GM21526 (cell line): Measurements from ENCODE around the gene SELENOV.

ENCODE experiments used
- ATAC-seq: cut with Tn5 transposase; IDR thresholded peaks from one replicate; pipeline ENCODE4 v1.9.1; 2021; ENCODE audit warnings: moderate library complexity; ENCODE audit not compliant: unreplicated experiment, low FRiP score

Gene SELENOV

GRCh38 chr19:39518975-39519374 is 4.0 kb downstream of the SELENOV start:
- no peak for ATAC-seq

DNA sequence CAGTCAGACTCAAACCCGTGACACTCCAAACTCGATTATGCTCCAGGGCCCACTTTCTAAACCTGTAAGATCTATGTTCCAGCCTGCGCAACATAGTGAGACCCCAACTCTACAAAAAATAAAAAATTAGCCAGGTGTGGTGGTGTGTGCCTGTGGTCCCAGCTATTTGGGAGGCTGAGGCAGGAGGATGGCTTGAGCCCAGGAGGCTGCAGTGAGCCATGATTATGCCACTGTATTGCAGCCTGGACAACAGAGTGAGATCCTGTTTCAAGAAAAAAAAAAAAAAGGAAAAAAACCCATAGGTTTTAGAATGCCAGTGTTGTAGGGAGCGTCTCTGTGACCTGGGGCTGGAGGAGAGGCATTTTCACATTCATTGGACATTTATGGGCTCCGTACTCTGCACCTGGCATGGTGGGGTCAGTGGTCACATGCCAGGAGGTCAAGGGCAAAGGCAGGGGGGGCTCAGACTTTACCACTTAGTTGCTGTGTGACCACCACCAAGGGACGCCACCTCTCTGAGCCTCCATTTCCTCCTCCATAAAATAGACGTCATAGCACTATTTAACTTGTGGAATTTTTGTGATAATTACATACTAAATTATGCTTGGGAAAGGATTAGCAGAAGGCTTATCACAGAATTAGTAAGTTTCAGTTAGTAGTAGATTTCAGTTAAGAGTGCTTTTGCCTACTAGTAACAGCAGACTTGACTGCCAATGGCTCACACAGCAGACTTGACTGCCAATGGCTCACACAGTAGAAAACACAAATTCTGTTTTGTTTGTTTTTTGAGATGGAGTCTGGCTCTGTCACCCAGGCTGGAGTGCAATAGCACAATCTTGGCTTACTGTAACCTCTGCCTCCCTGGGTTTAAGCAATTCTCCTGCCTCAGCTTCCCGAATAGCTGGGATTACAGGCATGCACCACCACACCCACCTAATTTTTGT is 5.9 kb downstream of the SELENOV start:
- no peak for ATAC-seq

GRCh38 chr19:39524495-39524894 is 9.6 kb downstream of the SELENOV start:
- no peak for ATAC-seq

DNA sequence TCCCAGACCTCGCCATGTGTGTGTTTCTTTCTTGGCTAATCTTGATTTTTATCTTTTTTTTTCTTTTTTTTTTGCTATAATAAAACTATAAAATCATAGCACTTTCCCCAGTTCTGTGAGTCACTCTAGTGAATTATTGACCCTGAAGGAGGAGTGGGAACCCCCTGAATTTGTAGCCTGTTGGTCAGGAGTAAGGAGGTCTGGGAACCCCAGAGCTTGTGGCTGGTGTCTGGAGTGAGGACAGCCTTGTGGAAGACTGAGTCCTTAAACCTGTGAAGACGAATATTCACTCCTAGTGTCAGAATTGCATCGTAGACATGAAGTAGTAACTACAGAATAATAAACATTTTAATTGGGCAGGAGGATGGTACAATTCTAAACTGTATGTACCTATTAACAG is 10.3 kb downstream of the SELENOV start:
- ATAC-seq: no peak

GRCh38 chr19:39531834-39532232 is 16.9 kb downstream of the SELENOV start:
- no peak for ATAC-seq

DNA sequence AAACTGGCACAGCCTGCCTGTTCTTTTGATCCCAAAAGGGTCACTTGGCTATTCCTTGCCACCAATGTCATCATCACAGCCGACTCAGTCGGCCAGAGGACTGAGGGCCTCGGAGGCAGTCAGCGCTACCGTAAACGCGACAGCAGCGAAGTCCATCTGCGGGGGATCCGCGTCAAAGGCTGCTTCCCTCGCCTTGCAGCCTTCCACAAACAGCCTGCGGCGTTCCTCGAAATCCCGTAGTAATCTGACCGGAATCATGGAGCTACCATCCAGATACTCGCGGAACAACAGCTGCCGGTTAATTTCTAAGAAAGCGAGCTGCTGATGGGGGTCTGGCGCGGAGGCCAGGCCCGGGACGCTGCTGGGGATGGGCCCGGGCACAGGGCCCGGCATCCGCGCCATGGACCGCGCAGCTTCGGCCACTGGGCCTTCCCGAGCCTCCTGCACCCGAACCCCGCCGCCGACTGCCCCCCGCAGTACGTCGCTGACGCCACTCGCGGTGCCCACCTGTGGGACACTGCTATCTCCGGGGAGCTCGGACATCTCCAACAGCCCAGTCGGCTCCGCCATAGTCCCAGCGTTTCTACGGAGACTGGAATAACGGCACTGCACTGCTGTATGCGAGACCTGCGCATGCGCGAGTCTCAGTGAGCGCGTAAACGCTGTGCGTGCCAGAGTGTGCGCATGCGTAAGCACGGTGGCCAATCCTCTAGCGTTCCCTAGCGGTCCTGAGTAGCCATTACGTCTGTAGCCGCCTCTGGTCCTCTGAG is 17.5 kb downstream of the SELENOV start, which contains the start of gene EID2B:
EID2B (minus strand) TSS at position 620 of the 770 bp plus-strand sequence; CDS start at position 570, 50 bp downstream.
- ATAC-seq: peak; percentile 83

- ATAC-seq: no peak
Observed at GRCh38 chr19:39533003-39533512, 18.1 kb downstream of the SELENOV start.

GRCh38 chr19:39533791-39534190 is 18.9 kb downstream of the SELENOV start:
- ATAC-seq: no peak

DNA sequence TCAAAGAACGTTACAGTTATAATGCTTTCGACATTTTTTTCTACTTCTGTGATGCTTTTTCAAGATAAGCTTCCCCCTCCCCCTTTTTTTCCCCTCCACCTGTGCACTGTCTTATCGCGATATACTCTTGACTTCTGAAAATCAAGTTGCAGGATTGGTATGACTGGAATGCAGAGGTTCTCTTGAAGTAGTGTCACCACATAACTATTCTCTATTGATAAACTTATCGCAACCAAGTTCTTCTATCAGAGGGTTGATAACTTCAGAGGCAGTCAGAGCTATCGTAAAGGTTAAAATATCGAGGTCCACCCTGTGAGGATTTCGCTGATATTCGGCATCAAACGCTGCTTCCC is 24.2 kb downstream of the SELENOV start:
- ATAC-seq: peak; percentile 5

GRCh38 chr19:39539518-39540332 is 24.8 kb downstream of the SELENOV start, which contains the start of gene EID2:
TSS of gene EID2 (minus strand) at chr19:39540161. CDS start at chr19:39540079, 82 bp downstream.
- ATAC-seq: peak; percentile 69

DNA sequence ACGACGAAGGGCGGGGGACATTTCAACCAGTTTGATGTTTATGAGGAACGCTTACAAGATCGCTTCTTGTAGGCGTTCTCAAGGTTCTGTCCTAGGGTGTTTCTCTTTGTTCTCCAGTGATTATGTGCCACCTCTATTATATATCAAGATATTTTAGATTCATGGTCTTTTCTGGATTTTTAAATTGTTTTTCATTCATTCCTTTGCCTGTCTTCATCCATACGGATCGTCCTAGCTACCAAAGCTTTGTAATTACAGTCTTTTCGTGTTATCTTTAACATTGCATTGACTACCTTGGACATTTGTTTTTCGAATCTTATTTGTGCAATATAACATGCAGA is 25.4 kb downstream of the SELENOV start:
- ATAC-seq: no peak

GRCh38 chr19:39542206-39542605 is 27.3 kb downstream of the SELENOV start:
- ATAC-seq: no peak

DNA sequence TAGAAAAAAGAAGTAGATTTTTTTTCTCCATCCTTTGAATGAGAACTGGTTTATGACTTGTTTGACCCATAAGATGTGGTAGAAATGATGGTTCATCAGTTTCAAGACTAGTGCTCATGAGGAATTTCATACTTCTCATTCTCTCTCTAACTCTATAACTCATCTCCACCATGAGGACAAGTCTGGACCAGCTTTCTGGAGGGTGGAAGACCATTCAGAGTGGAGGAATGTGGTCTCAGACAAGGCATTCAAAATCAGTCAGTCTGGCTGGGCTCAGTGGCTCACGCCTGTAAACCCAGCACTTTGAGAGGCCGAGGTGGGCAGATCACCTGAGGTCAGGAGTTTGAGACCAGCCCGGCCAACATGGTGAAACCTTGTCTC is 28.5 kb downstream of the SELENOV start:
- no peak for ATAC-seq

DNA sequence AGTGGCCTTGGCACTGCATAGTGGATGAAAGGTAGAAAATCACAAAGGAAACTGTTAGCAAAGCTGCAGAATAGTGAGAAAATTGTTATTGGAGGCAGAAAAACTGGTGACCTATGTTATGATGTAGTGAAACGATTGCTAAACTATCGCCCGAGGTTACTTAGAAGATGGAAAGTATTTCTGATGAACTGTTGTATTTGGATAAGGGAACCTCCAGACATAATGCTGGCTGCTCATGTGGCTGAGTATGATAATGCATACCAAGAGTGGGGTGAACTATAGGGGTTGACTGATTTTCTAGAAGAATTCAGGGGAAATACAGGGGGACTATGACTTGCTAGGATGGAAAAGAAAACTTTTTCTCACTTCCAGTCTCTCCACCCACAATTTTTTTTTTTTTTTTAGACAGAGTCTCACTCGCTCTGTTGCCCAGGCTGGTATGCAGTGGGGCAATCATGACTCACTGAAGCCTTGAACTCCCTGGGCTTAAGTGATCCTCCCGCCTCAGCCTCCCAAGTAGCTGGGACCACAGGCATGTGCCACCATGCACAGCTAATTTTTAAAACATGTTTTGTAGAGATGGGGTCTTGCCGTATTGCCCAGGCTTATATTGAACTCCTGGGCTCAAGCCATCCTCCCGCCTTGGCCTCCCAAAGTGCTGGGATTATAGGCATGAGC is 29.4 kb downstream of the SELENOV start:
- no peak for ATAC-seq

DNA sequence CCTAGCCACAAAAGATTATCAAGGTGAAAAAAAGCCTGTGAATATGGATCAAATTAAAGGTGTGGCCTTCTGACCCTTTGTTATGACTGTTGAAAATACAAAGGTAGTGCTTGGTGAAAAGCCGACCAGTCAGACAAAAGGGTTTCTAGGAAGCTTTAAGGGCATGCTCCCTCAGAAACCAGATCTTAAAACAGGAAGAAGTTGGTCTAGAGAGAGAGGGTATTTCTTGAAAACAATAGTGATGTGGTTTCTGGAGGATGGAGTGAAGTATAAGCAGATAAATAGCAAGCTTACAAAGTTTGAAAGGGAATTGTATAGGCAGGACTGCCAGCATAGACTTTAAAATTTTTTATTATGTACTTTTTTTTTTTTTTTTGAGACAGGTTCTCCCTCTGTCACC is 30.0 kb downstream of the SELENOV start:
- no peak for ATAC-seq

DNA sequence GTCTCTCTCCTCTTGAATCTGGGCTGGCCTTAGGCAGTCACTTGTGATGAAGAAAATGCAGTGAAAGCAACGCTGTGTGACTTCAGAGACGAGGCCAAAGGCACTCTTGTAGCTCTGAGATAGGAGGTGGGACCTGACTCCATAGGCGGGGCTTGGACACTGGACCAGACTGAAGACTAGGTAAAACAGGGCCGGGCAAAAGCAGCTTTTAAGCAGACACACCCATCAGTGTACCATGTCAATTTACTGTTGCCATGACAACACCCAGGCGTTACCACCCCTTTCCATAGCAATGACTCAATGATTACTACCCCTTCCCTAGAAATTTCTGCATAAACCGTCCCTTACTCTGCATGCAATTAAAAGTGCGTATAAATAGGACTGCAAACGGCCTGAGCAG is 31.7 kb downstream of the SELENOV start:
- no peak for ATAC-seq

GRCh38 chr19:39550197-39550596 is 35.3 kb downstream of the SELENOV start:
- no peak for ATAC-seq

DNA sequence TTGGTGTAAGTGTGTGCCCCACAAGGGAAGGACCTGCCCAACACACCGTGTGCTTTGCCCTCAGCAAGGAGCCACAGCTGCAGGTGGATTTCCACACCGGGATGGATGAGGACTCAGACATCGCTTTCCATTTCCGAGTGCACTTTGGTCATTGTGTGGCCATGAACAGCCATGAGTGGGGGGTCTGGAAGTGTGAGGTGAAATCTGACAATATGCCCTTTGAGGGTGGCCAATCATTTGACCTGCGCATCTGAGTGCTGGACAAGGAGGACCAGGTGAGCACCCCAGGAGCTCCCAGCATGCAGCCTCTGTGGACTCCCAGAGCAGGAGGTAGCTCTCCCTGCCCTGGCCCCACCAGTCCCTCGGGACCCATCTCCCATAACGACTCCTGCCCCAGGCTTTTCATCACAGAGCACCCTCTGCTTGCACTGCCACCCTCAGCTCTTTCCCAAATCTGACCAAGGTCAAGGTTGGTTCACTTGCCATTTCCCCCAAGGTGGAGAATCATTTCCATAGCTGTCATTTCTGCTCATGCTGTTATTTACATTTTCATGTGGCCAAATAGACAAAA is 38.2 kb downstream of the SELENOV start:
- ATAC-seq: no peak

DNA sequence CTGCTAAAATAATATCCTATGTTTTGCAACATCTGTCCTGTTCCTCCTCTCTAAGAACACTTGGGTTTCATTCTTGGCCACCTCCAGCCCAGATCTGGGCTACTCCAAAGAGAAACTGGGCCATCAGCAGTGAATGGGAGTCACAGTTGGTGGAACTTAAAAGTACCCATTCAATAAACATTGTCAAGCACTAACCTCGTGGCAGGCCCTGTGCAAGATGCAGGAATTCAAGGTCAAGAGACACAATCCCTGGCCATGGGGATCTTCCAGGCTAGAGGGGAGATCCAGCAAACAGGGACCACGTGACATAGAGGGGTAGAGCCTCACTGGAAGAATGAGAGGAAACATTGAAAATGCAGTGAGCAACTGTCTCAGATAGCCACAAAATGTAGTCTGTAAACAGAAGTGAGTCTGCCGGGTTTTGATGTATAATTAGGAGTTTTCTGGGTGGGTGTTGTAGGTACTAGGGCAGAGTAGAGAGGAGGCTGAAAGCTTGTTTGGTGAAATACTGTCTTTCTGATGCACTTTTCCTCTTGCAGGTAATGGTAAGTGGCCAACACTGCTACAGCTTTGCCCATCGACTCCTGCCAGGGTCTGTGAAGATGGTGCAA is 39.9 kb downstream of the SELENOV start:
- ATAC-seq: no peak
